Adrenal gland (tissue), 12 donors: Measurements from ENCODE around the gene KRT39. TPM values are rescaled to one million over a fixed set of nuclear protein-coding genes. Genes with fewer than 3 reads are reported as not detected.

Source experiments
- DNase-seq, 7 donors: peaks; one replicate each; pipeline ENCODE4 v3.0.0-alpha.2; 2019 to 2020
- H3K27ac ChIP-seq, 5 donors: fragments of 200-600 bp; sonication (generic) in 4 of 5; 1 replicate in 3 of 5; 2 replicates in 2 of 5; pipeline versions ENCODE4 v1.5.1 to v1.8.0; 2016 to 2020; ENCODE audit warnings: mild to moderate bottlenecking in 1 of 5
- H3K27me3 ChIP-seq: fragments of 200-600 bp; 2 replicates; pipeline ENCODE4 v1.8.0; 2021
- H3K36me3 ChIP-seq, 2 donors: fragments of 200-600 bp; replicated peaks in 1 of 2; 1 replicate in 1 of 2; 2 replicates in 1 of 2; pipeline versions ENCODE4 v1.5.1 to v1.8.0; 2018 to 2022
- H3K4me1 ChIP-seq, 2 donors: fragments of 200-600 bp; replicated peaks in 1 of 2; 1 replicate in 1 of 2; 2 replicates in 1 of 2; pipeline versions ENCODE4 v1.5.1 to v1.8.0; 2018 to 2021
- H3K4me3 ChIP-seq, 4 donors: fragments of 200-600 bp; sonication (generic) in 3 of 4; one replicate each; pipeline ENCODE4 v1.5.1; 2016 to 2018
- H3K9me3 ChIP-seq, 3 donors: fragments of 200-600 bp; sonication (generic) in 1 of 3; replicated peaks in 1 of 3; 1 replicate in 2 of 3; 2 replicates in 1 of 3; pipeline versions ENCODE4 v1.5.1 to v1.8.0; 2016 to 2021
- CTCF ChIP-seq, 6 experiments: fragments of 450-650 bp in 4 of 6; fragments of 200-600 bp in 2 of 6; sonication (generic) in 1 of 6; IDR thresholded peaks; 1 replicate in 5 of 6; 2 replicates in 1 of 6; pipeline versions ENCODE4 v1.5.1 to v1.8.0; 2016 to 2021; ENCODE audit warnings: antibody characterized with exemption in 6 of 6, mild to moderate bottlenecking in 2 of 6, moderate library complexity in 1 of 6
- POLR2A ChIP-seq, 2 donors: fragments of 450-650 bp; IDR thresholded peaks; one replicate each; pipeline ENCODE4 v1.6.1; 2017; ENCODE audit warnings: antibody characterized with exemption in 2 of 2, mild to moderate bottlenecking in 2 of 2, moderate library complexity in 1 of 2
- WGBS, 4 donors: extraction: QIAGEN DNeasy Blood & Tissue Kit in 2 of 4; methylation state at CpG; one replicate each; pipeline versions ENCODE4 v1.1.5 to v1.1.7; 2013 to 2017; 5-methylcytosine and 5-hydroxymethylcytosine counted together
- intact Hi-C, 2 donors: fragments of 100-400 bp; cut with DNase I; formaldehyde crosslinking; loops; one replicate each; pipeline versions ENCODE4 v1.14.1 to v1.15.0; 2022 to 2023
- polyA plus RNA-seq, 3 donors: library from polyadenylated mRNA; stranded (reverse); fragments of 200-250 nt in 2 of 3; fragments of 350-450 nt in 1 of 3; fragmentation: Illumina TruSeq in 1 of 3; extraction: RNeasy Lipid Tissue Mini Kit (QIAGEN cat#74804) in 1 of 3; gene quantifications; one replicate each; pipeline ENCODE4 v1.2.3, GENCODE V29; 2013 to 2014
- total RNA-seq, 9 donors: library from RNA; depleted of rRNA in 4 of 9; stranded (reverse); fragments of >200 nt in 4 of 9; fragments of 120-200 nt in 1 of 9; fragmentation: NEBNext Ultra II Directional in 1 of 9; extraction: Animal tissue kit (Norgen Biotek cat#: 25700) in 1 of 9; gene quantifications; one replicate each; pipeline versions ENCODE4 v1.1.0 to v1.2.4, GENCODE V29; 2013 to 2023
- donor health status: healthy with polysubstance abuse.
- donor health status: Bipolar disorder and iron deficiency.
- donor health status: DM: yes; HTN: yes; CAD: no.
- donor health status: DM: no; HTN: no; CAD: no.
- donor health status: DM: no; HTN: no; CAD: no.
- donor health status: DM: yes; HTN: yes; CAD: no.

KRT39 gene
- total and polyA plus RNA-seq, 12 donors: 0.17 TPM; not detected in 11

DNA sequence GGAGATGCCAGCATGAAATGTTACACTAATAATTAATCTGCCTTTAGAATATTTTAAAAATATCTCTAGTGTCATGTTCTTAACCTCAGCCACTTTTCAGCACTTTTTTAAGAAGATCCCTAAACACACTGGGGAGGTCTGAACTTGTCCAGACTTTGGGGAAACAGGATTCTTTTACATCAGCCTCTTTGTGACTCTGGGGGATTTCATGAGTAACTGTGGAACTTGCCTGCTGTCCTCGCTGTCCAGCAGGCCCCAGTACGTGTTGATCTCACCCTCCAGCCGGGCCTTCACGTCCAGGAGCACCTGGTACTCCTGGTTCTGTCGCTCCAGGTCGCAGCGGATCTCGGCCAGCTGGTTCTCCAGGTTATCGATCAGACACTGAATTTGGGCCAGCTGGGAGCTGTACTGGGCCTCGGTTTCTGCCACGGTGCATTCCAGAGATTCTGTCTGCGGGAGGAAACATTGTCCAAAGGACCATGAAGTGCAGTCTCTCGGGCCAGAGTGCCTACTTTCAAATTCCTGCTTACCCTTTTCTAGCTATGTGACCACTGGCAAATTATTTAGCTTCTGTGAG, 11.9 kb upstream of the KRT39 start:
- WGBS, 4 donors: 81 to 87% (median 83%) methylated on average over 9 to 13 of the region's 13 CpGs
- no peak overlapping the region for H3K27ac ChIP-seq
- H3K4me1 ChIP-seq: no peaks in the 10 kb centered on the region
- H3K36me3 ChIP-seq: no peaks in the 10 kb centered on the region
- DNase-seq: no peak
- intact Hi-C loops: no loop called here
- no peaks in the 10 kb centered on the region for H3K9me3 ChIP-seq
- peaks cover 5% of the 10 kb centered on the region for H3K27me3 ChIP-seq
- no peak overlapping the region for H3K4me3 ChIP-seq
- no peak for TF ChIP-seq POLR2A (IDR thresholded peaks at IDR 0.05)
- no peak for TF ChIP-seq CTCF (IDR thresholded peaks at IDR 0.05)

- H3K27me3 ChIP-seq: peaks cover 5% of the 10 kb centered on the region
- intact Hi-C loops: no loop called here
Measured at GRCh38 chr17:40975516-40975915, 8.8 kb upstream of the KRT39 start.

GRCh38 chr17:40974366-40974765, 7.6 kb upstream of the KRT39 start:
- TF ChIP-seq POLR2A (IDR thresholded peaks at IDR 0.05) (no peak), CTCF (IDR thresholded peaks at IDR 0.05) (no peak)
- peaks cover 7% of the 10 kb centered on the region for H3K27me3 ChIP-seq
- H3K9me3 ChIP-seq: no peaks in the 10 kb centered on the region
- no peaks in the 10 kb centered on the region for H3K4me1 ChIP-seq
- no peak for DNase-seq
- H3K4me3 ChIP-seq: no peak overlapping the region
- WGBS, 4 donors: 77 to 92% (median 87%) methylated on average over 3 of the region's 3 CpGs
- H3K36me3 ChIP-seq: no peaks in the 10 kb centered on the region
- intact Hi-C loops: no loop called here
- H3K27ac ChIP-seq: no peak overlapping the region

More at GRCh38 chr17:40975516-40975915, 8.8 kb upstream of the KRT39 start:
- no peaks in the 10 kb centered on the region for H3K9me3 ChIP-seq
- H3K4me1 ChIP-seq: no peaks in the 10 kb centered on the region
- TF ChIP-seq CTCF (IDR thresholded peaks at IDR 0.05) (no peak), POLR2A (IDR thresholded peaks at IDR 0.05) (no peak)
- no peak overlapping the region for H3K27ac ChIP-seq
- no peak overlapping the region for H3K4me3 ChIP-seq
- no peak for DNase-seq
- H3K36me3 ChIP-seq: no peaks in the 10 kb centered on the region

- DNase-seq: no peak
- Histone ChIP-seq H3K27ac (no peak overlapping the region), H3K36me3 (no peaks in the 10 kb centered on the region), H3K4me3 (no peak overlapping the region), H3K4me1 (no peaks in the 10 kb centered on the region), H3K9me3 (no peaks in the 10 kb centered on the region), H3K27me3 (peaks cover 4% of the 10 kb centered on the region)
- no peak for TF ChIP-seq CTCF (IDR thresholded peaks at IDR 0.05)
- no peak for TF ChIP-seq POLR2A (IDR thresholded peaks at IDR 0.05)
- WGBS, 4 donors: 72 to 89% (median 83%) methylated on average over 1 of the region's 1 CpG
- intact Hi-C loops: no loop called here
Measured at GRCh38 chr17:40967582-40967981, 834 bp upstream of the KRT39 start.
